NB4 (cell line): ENCODE measurements around the gene AMBRA1.

Experiments
- DNase-seq: peaks from one replicate; pipeline ENCODE4 v3.0.0; 2010; ENCODE audit warnings: low read depth
- H3K4me3 ChIP-seq: one replicate; pipeline ENCODE4 v1.5.1; 2011; ENCODE audit warnings: mild to moderate bottlenecking, low read depth, low read length, moderate library complexity
- MYC ChIP-seq: IDR thresholded peaks from 2 replicates; pipeline ENCODE4 v1.6.1; 2011; ENCODE audit warnings: low read depth, low read length
- POLR2A ChIP-seq: IDR thresholded peaks from 2 replicates; pipeline ENCODE4 v1.6.1; 2011; ENCODE audit warnings: mild to moderate bottlenecking; ENCODE audit not compliant: insufficient read length; ENCODE audit errors: extremely low read depth
- TF ChIP-seq, protein P1 (sequence below): IDR thresholded peaks from 2 replicates; pipeline ENCODE4 v1.6.1; 2011; ENCODE audit warnings: low read depth, low read length
- TF ChIP-seq, protein P2 (sequence below): IDR thresholded peaks from one replicate; pipeline ENCODE4 v1.5.1; 2012; ENCODE audit warnings: low read depth, low read length

AMBRA1 gene

GRCh38 chr11:46560300-46560991 lies 33.4 kb downstream of the AMBRA1 start:
- DNase-seq = peak; percentile 43
- TF ChIP-seq, protein P1, sequence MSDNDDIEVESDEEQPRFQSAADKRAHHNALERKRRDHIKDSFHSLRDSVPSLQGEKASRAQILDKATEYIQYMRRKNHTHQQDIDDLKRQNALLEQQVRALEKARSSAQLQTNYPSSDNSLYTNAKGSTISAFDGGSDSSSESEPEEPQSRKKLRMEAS = no peak
- TF ChIP-seq MYC = no peak
- peak overlapping the region; percentile 53 for H3K4me3 ChIP-seq

DNA sequence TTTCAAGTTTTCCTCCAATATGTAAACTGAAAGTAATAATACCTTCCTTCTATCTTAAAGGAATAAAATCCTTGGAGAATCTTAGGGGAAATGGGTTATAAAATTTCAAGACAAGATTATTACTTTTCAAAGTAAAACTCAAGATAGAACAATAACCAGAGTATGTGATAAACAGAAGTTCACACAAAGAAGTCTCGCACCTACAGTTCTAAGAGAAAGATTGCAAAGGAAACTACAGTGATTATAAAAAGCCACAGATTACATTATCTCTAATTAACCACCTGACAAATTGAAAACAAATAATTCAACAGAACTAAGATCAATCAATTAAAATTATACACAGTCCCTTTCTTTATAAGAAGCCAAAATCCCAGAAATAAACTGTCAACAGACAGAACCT lies 34.0 kb downstream of the AMBRA1 start:
- no peak overlapping the region for H3K4me3 ChIP-seq
- no peak for DNase-seq
- TF ChIP-seq POLR2A (no peak), MYC (no peak)
- TF ChIP-seq, protein P2, sequence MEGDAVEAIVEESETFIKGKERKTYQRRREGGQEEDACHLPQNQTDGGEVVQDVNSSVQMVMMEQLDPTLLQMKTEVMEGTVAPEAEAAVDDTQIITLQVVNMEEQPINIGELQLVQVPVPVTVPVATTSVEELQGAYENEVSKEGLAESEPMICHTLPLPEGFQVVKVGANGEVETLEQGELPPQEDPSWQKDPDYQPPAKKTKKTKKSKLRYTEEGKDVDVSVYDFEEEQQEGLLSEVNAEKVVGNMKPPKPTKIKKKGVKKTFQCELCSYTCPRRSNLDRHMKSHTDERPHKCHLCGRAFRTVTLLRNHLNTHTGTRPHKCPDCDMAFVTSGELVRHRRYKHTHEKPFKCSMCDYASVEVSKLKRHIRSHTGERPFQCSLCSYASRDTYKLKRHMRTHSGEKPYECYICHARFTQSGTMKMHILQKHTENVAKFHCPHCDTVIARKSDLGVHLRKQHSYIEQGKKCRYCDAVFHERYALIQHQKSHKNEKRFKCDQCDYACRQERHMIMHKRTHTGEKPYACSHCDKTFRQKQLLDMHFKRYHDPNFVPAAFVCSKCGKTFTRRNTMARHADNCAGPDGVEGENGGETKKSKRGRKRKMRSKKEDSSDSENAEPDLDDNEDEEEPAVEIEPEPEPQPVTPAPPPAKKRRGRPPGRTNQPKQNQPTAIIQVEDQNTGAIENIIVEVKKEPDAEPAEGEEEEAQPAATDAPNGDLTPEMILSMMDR = no peak
- TF ChIP-seq, protein P1 = no peak

DNA sequence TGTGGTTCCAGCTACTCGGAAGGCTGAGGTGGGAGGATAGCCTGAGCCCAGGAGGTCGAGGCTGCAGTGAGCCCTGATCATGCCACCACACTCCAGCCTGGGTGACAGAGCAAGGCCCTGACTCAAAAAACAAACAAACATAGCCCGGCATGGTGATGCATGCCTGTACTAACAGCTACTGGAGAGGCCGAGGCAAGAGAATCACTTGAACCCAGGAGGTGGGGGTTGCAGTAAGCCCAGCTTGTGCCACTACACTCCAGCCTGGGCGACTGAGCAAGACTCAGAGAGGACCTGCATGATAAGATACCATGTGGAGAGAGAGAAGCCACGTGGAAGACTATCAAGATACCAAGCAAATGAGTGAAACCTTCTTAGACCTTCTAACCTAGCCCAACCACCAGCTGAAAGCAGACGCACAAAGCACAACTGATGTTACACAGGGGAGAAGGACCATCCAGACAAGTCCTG lies 36.1 kb downstream of the AMBRA1 start:
- no peak overlapping the region for H3K4me3 ChIP-seq
- no peak for DNase-seq
- no peak for TF ChIP-seq POLR2A
- no peak for TF ChIP-seq MYC
- TF ChIP-seq, protein P2 = no peak
- TF ChIP-seq, protein P1 = no peak

DNA sequence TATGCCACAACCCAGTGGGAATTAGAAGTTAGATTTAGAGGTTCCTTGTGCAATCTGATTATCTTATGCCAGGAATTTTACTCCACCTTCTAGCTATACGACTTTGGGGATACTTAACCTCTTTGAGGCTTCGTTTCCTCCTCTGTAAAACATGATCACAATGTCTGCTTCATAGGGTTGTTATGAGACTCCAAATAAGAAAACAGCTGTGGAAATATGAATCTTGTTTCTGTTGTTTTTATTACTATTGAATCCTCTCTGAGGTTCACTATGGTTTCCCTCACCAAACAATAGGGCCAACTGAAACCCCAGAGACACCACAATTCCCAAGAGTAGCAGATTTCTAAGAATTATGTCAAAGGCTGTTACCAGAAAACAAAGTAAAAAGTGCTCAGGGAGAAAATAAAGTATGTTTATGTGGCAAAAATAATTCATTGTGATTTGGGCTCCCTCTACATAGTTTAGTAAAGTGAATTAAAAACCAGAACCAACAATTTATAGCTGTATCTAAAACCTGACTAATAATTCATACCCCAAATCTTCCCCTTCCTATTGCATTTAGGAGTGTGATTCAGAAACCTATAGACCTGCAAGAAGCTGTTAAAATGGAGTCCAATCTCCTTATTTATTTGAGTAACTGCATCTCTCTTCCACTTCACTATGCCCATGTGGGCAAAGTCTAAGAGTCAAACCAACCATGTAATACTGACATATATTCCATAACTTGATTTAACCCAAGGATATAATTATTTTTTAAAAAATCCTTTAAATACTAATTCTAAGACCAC lies 38.4 kb downstream of the AMBRA1 start:
- DNase-seq = peak; percentile 79
- TF ChIP-seq, protein P2 = no peak
- no peak for TF ChIP-seq MYC
- TF ChIP-seq, protein P1 = no peak
- no peak for TF ChIP-seq POLR2A
- H3K4me3 ChIP-seq = peak overlapping the region; percentile 2

DNA sequence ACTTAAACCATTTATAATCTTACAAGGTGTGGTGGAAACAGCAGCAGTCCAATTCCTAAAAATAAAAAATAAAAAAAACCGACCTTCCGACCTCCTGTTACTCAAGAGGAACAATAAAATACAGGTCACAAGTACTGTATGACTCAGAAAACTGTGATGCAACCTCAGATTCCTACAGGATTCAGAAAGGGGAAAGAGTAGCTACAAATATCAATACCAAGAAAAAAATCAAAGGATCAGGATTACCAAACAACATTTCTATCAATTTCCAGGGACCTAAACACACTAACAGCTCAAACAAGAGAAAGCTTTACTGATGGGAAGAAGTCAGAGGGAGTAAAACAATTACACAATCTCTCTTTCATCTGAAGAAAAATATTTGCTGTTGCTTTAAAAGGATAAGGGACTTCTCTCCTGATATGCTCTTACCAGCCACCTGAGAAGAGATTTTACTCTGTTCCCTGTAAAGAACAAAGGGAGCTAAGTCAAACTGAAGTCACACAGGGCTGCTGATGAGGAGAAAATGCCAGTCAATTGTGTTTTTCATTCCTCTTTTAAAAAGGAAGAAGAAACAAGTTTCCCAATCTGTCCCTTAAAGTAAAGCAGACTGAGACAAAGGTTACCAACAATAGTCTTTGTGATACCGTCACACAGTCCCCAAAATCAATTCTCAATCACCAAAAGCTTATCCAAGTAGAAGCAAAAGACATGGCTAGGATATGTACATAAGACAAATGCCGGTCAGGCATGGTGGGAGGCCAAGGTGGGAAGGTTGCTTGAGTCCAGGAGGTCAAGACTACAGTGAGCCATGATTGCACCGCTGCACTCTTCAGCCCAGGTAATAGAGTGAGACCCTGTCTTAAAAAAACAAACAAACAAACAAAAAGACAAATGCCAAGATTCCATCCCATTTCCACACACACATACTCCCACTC lies 39.3 kb downstream of the AMBRA1 start:
- H3K4me3 ChIP-seq = peak overlapping the region; percentile 4
- TF ChIP-seq MYC (no peak), POLR2A (no peak)
- TF ChIP-seq, protein P2 = no peak
- TF ChIP-seq, protein P1 = no peak
- DNase-seq = peak; percentile 68
